Measurements from ENCODE around the gene TSPAN31. TPM values are rescaled to one million over a fixed set of nuclear protein-coding genes. Genes with fewer than 3 reads are reported as not detected.

The TSPAN31 gene
- total RNA-seq, 4 donors from 2014 or later: 38.2 to 103 (median 51.0) TPM

- H3K36me3 ChIP-seq: no peaks in the 10 kb centered on the region
- no peaks in the 10 kb centered on the region for H3K27me3 ChIP-seq
- no peaks in the 10 kb centered on the region for H3K9me3 ChIP-seq
- intact Hi-C loops (cut with DNase I; ENCODE audit: low total_unique reads): no loop called here
- no peak for DNase-seq
- H3K4me3 ChIP-seq: no peak overlapping the region
- no peak for TF ChIP-seq CTCF (IDR thresholded peaks at IDR 0.05)
- no peak for TF ChIP-seq POLR2A (IDR thresholded peaks at IDR 0.05)
- H3K4me1 ChIP-seq: peaks cover 0 to 4% of the 10 kb centered on the region in 2 donors
- H3K27ac ChIP-seq: no peak overlapping the region
Measured at GRCh38 chr12:57749061-57749460, 4.2 kb downstream of the TSPAN31 start.

DNA sequence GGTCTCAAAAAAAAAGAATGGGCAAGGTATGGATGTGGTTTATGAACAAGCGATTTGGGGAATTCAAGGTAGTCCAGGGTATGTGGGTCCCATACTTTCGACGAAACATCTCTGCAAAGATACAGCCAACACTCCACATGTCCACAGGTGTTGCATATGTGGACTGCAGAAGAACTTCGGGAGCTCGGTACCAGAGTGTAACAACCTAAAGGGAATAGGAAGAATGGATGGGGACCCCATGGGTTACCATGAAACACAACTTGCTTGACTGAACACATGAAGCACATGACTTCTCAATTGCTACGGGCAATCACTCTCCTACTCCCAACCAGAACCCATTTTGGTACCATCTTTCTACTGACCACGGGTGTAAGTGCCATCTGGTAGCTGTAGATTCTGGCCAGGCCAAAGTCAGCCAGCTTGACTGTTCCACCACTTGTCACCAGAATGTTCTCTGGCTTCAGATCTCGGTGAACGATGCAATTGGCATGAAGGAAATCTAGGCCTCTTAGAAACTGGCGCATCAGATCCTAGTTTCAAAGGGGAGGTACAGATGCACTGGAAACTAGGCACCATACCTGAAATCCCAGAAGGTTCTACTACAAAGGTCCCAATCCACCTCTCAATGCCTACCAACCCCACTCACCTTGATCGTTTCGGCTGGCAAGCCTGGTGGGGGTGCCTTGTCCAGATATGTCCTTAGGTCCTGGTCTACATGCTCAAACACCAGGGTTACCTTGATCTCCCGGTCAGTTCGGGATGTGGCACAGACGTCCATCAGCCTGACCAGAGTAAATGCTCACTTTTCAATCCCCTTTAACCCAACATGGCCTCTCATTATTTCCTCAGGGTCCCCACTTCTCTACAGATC, 6.0 kb downstream of the TSPAN31 start:
- peak overlapping the region; percentile 90 to 92 for H3K4me3 ChIP-seq
- no peak for DNase-seq
- no peaks in the 10 kb centered on the region for H3K27me3 ChIP-seq
- no peaks in the 10 kb centered on the region for H3K36me3 ChIP-seq
- intact Hi-C loops (cut with DNase I; ENCODE audit: low total_unique reads): no loop called here
- no peaks in the 10 kb centered on the region for H3K9me3 ChIP-seq
- H3K4me1 ChIP-seq: peaks cover 0 to 14% of the 10 kb centered on the region in 2 donors
- TF ChIP-seq POLR2A (IDR thresholded peaks at IDR 0.05) (no peak), CTCF (IDR thresholded peaks at IDR 0.05) (no peak)
- H3K27ac ChIP-seq: peak overlapping the region; percentile 87 to 91

DNA sequence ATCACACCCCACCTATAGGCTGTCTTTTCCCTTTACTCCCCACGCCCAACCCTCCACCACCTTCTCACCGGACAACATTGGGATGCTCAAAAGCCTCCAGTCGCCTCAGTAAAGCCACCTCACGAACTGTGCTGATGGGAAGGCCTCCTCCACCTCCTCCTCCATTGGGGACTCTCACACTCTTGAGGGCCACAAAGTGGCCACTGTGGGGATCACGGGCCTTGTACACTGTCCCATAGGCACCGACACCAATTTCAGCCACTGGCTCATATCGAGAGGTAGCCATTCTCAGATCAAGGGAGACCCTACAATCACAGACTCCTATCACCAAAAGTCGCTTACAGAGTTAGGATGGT, 6.6 kb downstream of the TSPAN31 start:
- intact Hi-C loops (cut with DNase I; ENCODE audit: low total_unique reads): no loop called here
- peak overlapping the region; percentile 87 to 91 for H3K27ac ChIP-seq

GRCh38 chr12:57751788-57752667, 7.2 kb downstream of the TSPAN31 start, which contains the start of gene CDK4:
TSS of gene CDK4 (minus strand) at chr12:57752310. CDS start at chr12:57751717, 593 bp downstream.
- Histone ChIP-seq H3K27ac (peak within 1 kb of the TSS; percentile 87 to 91), H3K4me1 (peaks cover 0 to 19% of the 10 kb centered on the region in 2 donors), H3K36me3 (no peaks in the 10 kb centered on the region), H3K9me3 (no peaks in the 10 kb centered on the region), H3K27me3 (no peaks in the 10 kb centered on the region), H3K4me3 (peak within 1 kb of the TSS; percentile 90 to 92)
- intact Hi-C loops (cut with DNase I; ENCODE audit: low total_unique reads): no loop called here
- DNase-seq: peak; percentile 99 to 100
- TF ChIP-seq CTCF (IDR thresholded peaks at IDR 0.05): peak in 1 of 4 experiments; percentile 36
- TF ChIP-seq POLR2A (IDR thresholded peaks at IDR 0.05): peak; percentile 60 to 79

More for the DNA sequence above, 6.6 kb downstream of the TSPAN31 start:
- Histone ChIP-seq H3K36me3 (no peaks in the 10 kb centered on the region), H3K4me3 (peak overlapping the region; percentile 90 to 92), H3K4me1 (peaks cover 0 to 19% of the 10 kb centered on the region in 2 donors), H3K27me3 (no peaks in the 10 kb centered on the region), H3K9me3 (no peaks in the 10 kb centered on the region)
- DNase-seq: no peak
- no peak for TF ChIP-seq POLR2A (IDR thresholded peaks at IDR 0.05)
- no peak for TF ChIP-seq CTCF (IDR thresholded peaks at IDR 0.05)

Data from uterus (tissue), 4 donors.